ENCODE data around the gene PRDM11. TPM values are rescaled to one million over a fixed set of nuclear protein-coding genes. Genes with fewer than 3 reads are reported as not detected.

PRDM11 gene
- total RNA-seq, 1 donor from 2014 or later: 24.0 TPM

DNA sequence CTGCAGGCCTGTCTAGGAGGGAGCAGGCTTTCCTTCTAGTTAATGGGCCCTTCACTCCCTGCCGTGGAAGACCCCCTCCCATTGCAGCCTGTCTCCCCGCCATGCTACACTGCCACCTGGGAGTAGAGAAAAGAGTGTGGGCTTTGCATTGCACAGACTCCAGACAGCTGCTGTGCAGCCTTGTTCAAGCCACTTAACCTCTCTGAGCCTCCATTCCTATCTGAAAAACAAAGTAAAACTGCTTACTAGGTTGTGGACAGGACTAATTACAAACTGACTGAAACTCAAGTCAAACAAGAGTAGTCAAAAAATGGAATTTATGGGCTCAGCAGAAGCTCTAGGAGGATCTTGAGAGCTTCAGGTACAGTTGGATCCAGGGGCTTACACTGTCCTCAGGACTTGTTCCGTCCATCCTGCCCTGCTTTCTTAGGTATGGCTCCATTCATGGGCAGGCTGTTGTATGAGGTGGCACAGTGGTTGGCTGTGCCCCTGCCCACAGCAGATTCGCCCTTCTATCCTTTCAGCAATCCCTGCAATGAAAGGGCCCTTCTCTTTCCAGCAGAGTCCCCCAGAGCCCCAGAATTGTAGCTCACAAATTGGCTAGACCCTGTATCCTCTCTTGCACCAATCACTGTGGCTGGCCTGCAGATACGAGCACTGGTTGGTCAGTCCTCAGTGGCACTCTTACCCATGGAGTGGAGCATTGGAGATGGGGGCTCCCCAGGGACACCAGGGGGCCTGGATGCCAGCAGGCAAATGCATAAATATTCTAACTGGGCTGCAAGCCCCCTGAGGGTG, 19.6 kb downstream of the PRDM11 start:
- TF ChIP-seq CTCF (conservative IDR thresholded peaks at IDR 0.05): no peak
- Mint-ChIP-seq H3K27me3 (no peaks in the 10 kb centered on the region), H3K4me1 (ENCODE audit: unreplicated experiment) (peaks cover 19% of the 10 kb centered on the region), H3K9me3 (no peaks in the 10 kb centered on the region), H3K4me3 (no peak overlapping the region), H3K36me3 (no peaks in the 10 kb centered on the region), H3K27ac (no peak overlapping the region)
- no peak for DNase-seq (ENCODE audit: extremely low spot score, unreplicated experiment)

- no peak overlapping the region for H3K27ac Mint-ChIP-seq
- no peak overlapping the region for H3K4me3 Mint-ChIP-seq
These were observed 20.1 kb downstream of the PRDM11 start for GRCh38 chr11:45166604-45166897.

DNA sequence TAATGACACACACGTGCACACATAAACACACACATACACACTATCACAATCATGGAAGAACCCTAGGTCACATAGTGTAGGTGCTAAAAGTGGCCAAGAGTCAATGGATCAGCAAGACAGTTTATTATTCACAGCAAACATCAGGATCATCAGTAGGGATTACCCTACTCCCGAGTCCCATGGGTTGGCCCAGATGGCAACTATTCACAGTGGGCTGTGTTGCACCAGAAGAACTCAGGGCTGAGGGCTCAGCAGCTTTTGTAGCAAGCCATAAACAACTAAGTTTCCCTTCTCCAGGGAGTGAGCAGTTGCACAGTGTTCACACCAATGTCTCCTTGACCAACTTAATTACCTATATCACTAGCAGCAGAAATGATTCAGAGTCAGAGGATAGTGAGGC, 20.8 kb downstream of the PRDM11 start:
- TF ChIP-seq CTCF (conservative IDR thresholded peaks at IDR 0.05): no peak

More at GRCh38 chr11:45166604-45166897, 20.1 kb downstream of the PRDM11 start:
- H3K4me1 Mint-ChIP-seq (ENCODE audit: unreplicated experiment): peaks cover 17% of the 10 kb centered on the region
- DNase-seq (ENCODE audit: extremely low spot score, unreplicated experiment): no peak
- no peaks in the 10 kb centered on the region for H3K9me3 Mint-ChIP-seq
- TF ChIP-seq CTCF (conservative IDR thresholded peaks at IDR 0.05): no peak
- no peaks in the 10 kb centered on the region for H3K27me3 Mint-ChIP-seq
- no peaks in the 10 kb centered on the region for H3K36me3 Mint-ChIP-seq

DNA sequence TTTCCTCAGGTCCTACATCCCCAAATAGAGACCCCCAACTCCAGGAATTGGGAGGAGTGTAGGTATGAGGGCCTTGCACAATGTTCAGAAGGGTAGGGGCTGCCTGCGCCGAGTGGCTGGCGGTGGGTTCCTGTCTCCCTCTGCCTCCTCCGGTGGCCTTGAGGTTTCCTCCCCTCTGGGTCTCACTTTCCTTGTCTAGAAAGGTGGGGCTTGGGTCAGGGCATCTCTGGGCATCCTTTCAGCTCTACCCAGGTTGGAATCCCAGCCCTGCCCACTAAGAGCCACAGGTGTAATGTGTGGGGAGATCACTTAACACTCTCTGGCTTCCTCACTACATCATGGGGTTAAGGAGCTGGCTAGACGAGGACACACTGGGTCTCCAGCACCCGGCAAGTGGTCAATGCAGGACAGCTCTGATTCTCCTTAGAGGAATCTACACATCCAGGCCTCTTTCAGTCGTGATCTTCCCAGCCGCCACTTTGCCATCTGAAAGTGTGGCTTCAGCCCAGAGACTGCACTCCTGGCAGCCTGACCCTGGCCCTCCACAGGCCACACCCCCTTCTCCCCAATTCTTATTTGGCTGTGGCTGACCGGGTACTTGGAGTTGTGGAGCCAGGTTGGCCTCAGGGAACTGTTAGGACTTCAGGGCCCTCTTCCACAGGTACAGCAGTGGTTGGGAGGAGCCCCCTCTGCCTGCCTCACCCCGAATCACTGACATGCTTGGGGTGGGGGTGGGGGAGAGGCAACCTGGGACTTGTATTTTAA, 22.1 kb downstream of the PRDM11 start:
- Mint-ChIP-seq H3K27ac (no peak overlapping the region), H3K36me3 (no peaks in the 10 kb centered on the region), H3K4me1 (ENCODE audit: unreplicated experiment) (peaks cover 9% of the 10 kb centered on the region), H3K9me3 (no peaks in the 10 kb centered on the region), H3K27me3 (no peaks in the 10 kb centered on the region), H3K4me3 (no peak overlapping the region)
- no peak for TF ChIP-seq CTCF (conservative IDR thresholded peaks at IDR 0.05)
- no peak for DNase-seq (ENCODE audit: extremely low spot score, unreplicated experiment)

More for the DNA sequence above, 20.8 kb downstream of the PRDM11 start:
- Mint-ChIP-seq H3K27ac (no peak overlapping the region), H3K4me3 (no peak overlapping the region), H3K9me3 (no peaks in the 10 kb centered on the region), H3K36me3 (no peaks in the 10 kb centered on the region), H3K4me1 (ENCODE audit: unreplicated experiment) (peaks cover 13% of the 10 kb centered on the region), H3K27me3 (no peaks in the 10 kb centered on the region)
- no peak for DNase-seq (ENCODE audit: extremely low spot score, unreplicated experiment)

DNA sequence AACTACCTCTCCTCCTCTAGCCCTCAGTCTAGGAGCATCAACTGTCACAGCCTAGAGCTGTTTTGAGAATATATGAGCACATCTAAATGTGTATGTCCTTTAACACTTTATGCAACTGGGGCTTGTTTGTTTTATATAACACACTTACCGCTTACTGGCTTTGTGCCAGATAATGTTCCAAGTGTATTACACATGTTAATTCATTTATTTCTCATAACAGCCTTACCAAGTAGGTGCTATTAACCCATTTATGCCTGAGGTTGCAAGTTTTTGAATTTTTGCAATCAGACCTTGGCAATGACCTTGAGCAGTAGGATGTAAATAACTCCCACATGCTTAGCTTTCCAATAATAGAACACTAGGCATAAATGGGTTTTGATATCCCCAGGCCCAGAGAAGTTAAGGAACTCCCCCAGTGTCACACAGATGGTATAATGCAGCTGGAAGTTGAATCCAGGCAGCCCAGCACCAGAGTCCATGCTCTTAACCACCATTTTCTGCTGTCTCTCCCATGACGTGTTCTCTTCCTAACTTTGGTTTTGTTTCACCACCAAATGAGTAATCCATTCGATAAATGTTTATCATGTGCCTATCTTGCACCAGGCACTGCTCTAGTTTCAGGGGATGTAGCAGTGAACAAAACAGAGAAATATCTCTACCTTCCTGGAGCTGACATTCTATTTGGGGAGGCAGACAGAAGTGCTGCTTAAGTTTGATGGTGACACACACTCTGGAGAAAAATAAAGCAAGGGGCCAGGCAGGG, 23.1 kb downstream of the PRDM11 start:
- Mint-ChIP-seq H3K27me3 (no peaks in the 10 kb centered on the region), H3K4me1 (ENCODE audit: unreplicated experiment) (peaks cover 9% of the 10 kb centered on the region), H3K36me3 (no peaks in the 10 kb centered on the region), H3K4me3 (no peak overlapping the region), H3K9me3 (no peaks in the 10 kb centered on the region), H3K27ac (no peak overlapping the region)
- TF ChIP-seq CTCF (conservative IDR thresholded peaks at IDR 0.05): no peak
- no peak for DNase-seq (ENCODE audit: extremely low spot score, unreplicated experiment)

Measured in type B pancreatic cell (in vitro differentiated cells).